Adipocyte (in vitro differentiated cells): ENCODE data around the gene ALG14.
A peak's percentile ranks its signal among the peaks of the same experiment; 100 is the strongest.

Experiments used
- DNase-seq: peaks from one replicate; pipeline ENCODE4 v3.0.0-alpha.2; 2015; ENCODE audit warnings: low read depth
- H3K27me3 ChIP-seq: replicated peaks from 2 replicates; pipeline ENCODE4 v1.7.0; 2013; ENCODE audit warnings: mild to moderate bottlenecking, low read length, moderate library complexity; ENCODE audit not compliant: control insufficient read depth, insufficient read depth
- H3K36me3 ChIP-seq: 2 replicates; pipeline ENCODE4 v1.7.0; 2013; ENCODE audit warnings: low read length, mild to moderate bottlenecking, moderate library complexity; ENCODE audit not compliant: control insufficient read depth, insufficient read depth, severe bottlenecking
- H3K4me1 ChIP-seq: 2 replicates; pipeline ENCODE4 v1.7.0; 2013; ENCODE audit warnings: mild to moderate bottlenecking, low read length, moderate library complexity; ENCODE audit not compliant: control insufficient read depth, insufficient read depth
- H3K4me3 ChIP-seq: 2 replicates; pipeline ENCODE4 v1.7.0; 2013; ENCODE audit warnings: mild to moderate bottlenecking, low read length, moderate library complexity
- H3K9ac ChIP-seq: 2 replicates; pipeline ENCODE4 v1.7.0; 2013; ENCODE audit warnings: mild to moderate bottlenecking, low read length, moderate library complexity
- H3K9me3 ChIP-seq: 2 replicates; pipeline ENCODE4 v1.7.0; 2013; ENCODE audit warnings: mild to moderate bottlenecking, low read length, moderate library complexity; ENCODE audit not compliant: control insufficient read depth

The ALG14 gene

GRCh38 chr1:94963864-94964263 is 108.9 kb downstream of the ALG14 start:
- H3K27me3 ChIP-seq, result no peaks in the 10 kb centered on the region
- H3K9me3 ChIP-seq, result no peaks in the 10 kb centered on the region
- H3K4me1 ChIP-seq, result peaks cover 22% of the 10 kb centered on the region
- H3K9ac ChIP-seq, result no peak overlapping the region
- H3K4me3 ChIP-seq, result no peak overlapping the region
- DNase-seq, result no peak
- H3K36me3 ChIP-seq, result no peaks in the 10 kb centered on the region

GRCh38 chr1:94962409-94963265 is 110.1 kb downstream of the ALG14 start:
- Histone ChIP-seq H3K4me3 (peak overlapping the region; percentile 79), H3K27me3 (no peaks in the 10 kb centered on the region), H3K9me3 (no peaks in the 10 kb centered on the region), H3K36me3 (no peaks in the 10 kb centered on the region), H3K9ac (peak overlapping the region; percentile 87), H3K4me1 (peaks cover 22% of the 10 kb centered on the region)
- DNase-seq, result peak; percentile 58

GRCh38 chr1:94961988-94962387 is 110.8 kb downstream of the ALG14 start:
- no peaks in the 10 kb centered on the region for H3K27me3 ChIP-seq
- H3K9me3 ChIP-seq, result no peaks in the 10 kb centered on the region
- H3K36me3 ChIP-seq, result no peaks in the 10 kb centered on the region
- peak overlapping the region; percentile 87 for H3K9ac ChIP-seq
- DNase-seq, result no peak
- H3K4me3 ChIP-seq, result peak overlapping the region; percentile 79
- peaks cover 22% of the 10 kb centered on the region for H3K4me1 ChIP-seq

GRCh38 chr1:94961582-94961981 is 111.2 kb downstream of the ALG14 start:
- Histone ChIP-seq H3K4me3 (no peak overlapping the region), H3K27me3 (no peaks in the 10 kb centered on the region), H3K9me3 (no peaks in the 10 kb centered on the region), H3K4me1 (peaks cover 24% of the 10 kb centered on the region), H3K9ac (no peak overlapping the region), H3K36me3 (no peaks in the 10 kb centered on the region)
- no peak for DNase-seq

- Histone ChIP-seq H3K4me1 (peaks cover 32% of the 10 kb centered on the region), H3K9me3 (no peaks in the 10 kb centered on the region), H3K4me3 (no peak overlapping the region), H3K27me3 (no peaks in the 10 kb centered on the region), H3K9ac (no peak overlapping the region), H3K36me3 (no peaks in the 10 kb centered on the region)
- DNase-seq, result no peak
These were observed 114.7 kb downstream of the ALG14 start for GRCh38 chr1:94958081-94958480.

GRCh38 chr1:94955767-94956632 is 116.8 kb downstream of the ALG14 start:
- H3K9me3 ChIP-seq, result no peaks in the 10 kb centered on the region
- H3K4me3 ChIP-seq, result no peak overlapping the region
- H3K9ac ChIP-seq, result no peak overlapping the region
- H3K27me3 ChIP-seq, result no peaks in the 10 kb centered on the region
- H3K4me1 ChIP-seq, result peaks cover 26% of the 10 kb centered on the region
- no peaks in the 10 kb centered on the region for H3K36me3 ChIP-seq
- DNase-seq, result no peak

GRCh38 chr1:94954263-94955220 is 118.2 kb downstream of the ALG14 start:
- Histone ChIP-seq H3K27me3 (no peaks in the 10 kb centered on the region), H3K9me3 (no peaks in the 10 kb centered on the region), H3K36me3 (no peaks in the 10 kb centered on the region), H3K9ac (no peak overlapping the region), H3K4me1 (peaks cover 35% of the 10 kb centered on the region), H3K4me3 (no peak overlapping the region)
- DNase-seq, result no peak

GRCh38 chr1:94953746-94954145 is 119.0 kb downstream of the ALG14 start:
- Histone ChIP-seq H3K9me3 (no peaks in the 10 kb centered on the region), H3K4me3 (no peak overlapping the region), H3K36me3 (no peaks in the 10 kb centered on the region), H3K27me3 (no peaks in the 10 kb centered on the region), H3K4me1 (peaks cover 36% of the 10 kb centered on the region), H3K9ac (no peak overlapping the region)
- no peak for DNase-seq

- no peak for DNase-seq
- Histone ChIP-seq H3K27me3 (no peaks in the 10 kb centered on the region), H3K4me3 (no peak overlapping the region), H3K9ac (no peak overlapping the region), H3K4me1 (peaks cover 36% of the 10 kb centered on the region), H3K9me3 (no peaks in the 10 kb centered on the region), H3K36me3 (no peaks in the 10 kb centered on the region)
These were observed 119.6 kb downstream of the ALG14 start for GRCh38 chr1:94953107-94953506.

GRCh38 chr1:94952539-94952938 is 120.2 kb downstream of the ALG14 start:
- H3K9me3 ChIP-seq, result no peaks in the 10 kb centered on the region
- DNase-seq, result no peak

More at GRCh38 chr1:94952539-94952938, 120.2 kb downstream of the ALG14 start:
- no peaks in the 10 kb centered on the region for H3K27me3 ChIP-seq
- no peak overlapping the region for H3K4me3 ChIP-seq
- H3K4me1 ChIP-seq, result peaks cover 41% of the 10 kb centered on the region
- no peak overlapping the region for H3K9ac ChIP-seq
- H3K36me3 ChIP-seq, result no peaks in the 10 kb centered on the region
